Fibroblast of the aortic adventitia (primary cell): ENCODE results near the gene ANKH. TPM values are rescaled to one million over a fixed set of nuclear protein-coding genes. Genes with fewer than 3 reads are reported as not detected.

Source experiments
- DNase-seq: peaks from one replicate; pipeline ENCODE4 v3.0.0-alpha.2; 2010; ENCODE audit warnings: low read depth
- H3K4me3 ChIP-seq: 2 replicates; pipeline ENCODE4 v1.5.1; 2011; ENCODE audit warnings: low read depth, mild to moderate bottlenecking, control low read depth, low read length, moderate library complexity
- CTCF ChIP-seq: IDR thresholded peaks from 2 replicates; pipeline ENCODE4 v1.5.1; 2011; ENCODE audit warnings: mild to moderate bottlenecking, low read length, control low read depth, inconsistent platforms; ENCODE audit not compliant: insufficient read depth
- total RNA-seq: library from RNA; depleted of rRNA; stranded (reverse); fragments of >200 nt; gene quantifications from 2 replicates; pipeline ENCODE4 v1.2.3, GENCODE V29; 2012; ENCODE audit warnings: low replicate concordance

ANKH gene
- total RNA-seq, 1 donor: 82.2 TPM

- TF ChIP-seq CTCF: no peak
Observed at GRCh38 chr5:14812166-14812565, 59.4 kb downstream of the ANKH start.

GRCh38 chr5:14810928-14811572 is 60.5 kb downstream of the ANKH start:
- no peak for TF ChIP-seq CTCF
- no peak for DNase-seq
- no peak overlapping the region for H3K4me3 ChIP-seq

More at GRCh38 chr5:14812166-14812565, 59.4 kb downstream of the ANKH start:
- H3K4me3 ChIP-seq: no peak overlapping the region
- no peak for DNase-seq

- no peak for TF ChIP-seq CTCF
- H3K4me3 ChIP-seq: no peak overlapping the region
Observed at GRCh38 chr5:14810282-14810681, 61.3 kb downstream of the ANKH start.

GRCh38 chr5:14809369-14810155 is 62.0 kb downstream of the ANKH start:
- TF ChIP-seq CTCF: no peak
- peak overlapping the region; percentile 47 for H3K4me3 ChIP-seq
- DNase-seq: peak; percentile 82

More at GRCh38 chr5:14810282-14810681, 61.3 kb downstream of the ANKH start:
- DNase-seq: no peak

GRCh38 chr5:14807471-14807870 is 64.1 kb downstream of the ANKH start:
- no peak for DNase-seq
- TF ChIP-seq CTCF: no peak

GRCh38 chr5:14806456-14806855 is 65.1 kb downstream of the ANKH start:
- no peak for TF ChIP-seq CTCF
- peak; percentile 87 for DNase-seq
- no peak overlapping the region for H3K4me3 ChIP-seq

More at GRCh38 chr5:14807471-14807870, 64.1 kb downstream of the ANKH start:
- no peak overlapping the region for H3K4me3 ChIP-seq
